ENCODE results near the gene CCDC85C. TPM values are rescaled to one million over a fixed set of nuclear protein-coding genes. Genes with fewer than 3 reads are reported as not detected.

CCDC85C gene
- total RNA-seq, 1 experiment from 2014 or later = 33.2 TPM

DNA sequence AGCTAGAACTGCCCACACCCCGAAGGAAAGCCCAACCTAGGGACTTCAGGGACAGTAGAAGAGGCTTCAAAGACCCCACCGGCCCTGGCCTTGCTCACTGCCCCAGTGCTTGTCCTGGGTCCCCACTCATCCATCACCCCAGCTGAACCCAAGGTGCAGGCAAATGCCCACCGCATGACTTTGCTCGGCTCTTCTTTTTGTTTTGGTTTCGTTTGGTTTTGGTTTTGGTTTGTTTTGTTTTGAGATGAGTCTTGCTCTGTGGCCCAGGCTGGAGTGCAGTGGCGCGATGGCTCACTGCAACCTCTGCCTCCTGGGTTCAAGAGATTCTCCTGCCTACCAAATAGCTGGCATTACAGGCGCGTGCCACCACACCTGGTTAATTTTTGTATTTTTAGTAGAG lies 9.0 kb downstream of the CCDC85C start:
- Histone ChIP-seq H2BK15ac (ENCODE audit: low read depth, low read length) (no peak overlapping the region), H3K79me2 (ENCODE audit: insufficient read depth, low read length) (peaks cover 2% of the 10 kb centered on the region; the same call in 1 of the 2 replicates), H3K56ac (ENCODE audit: insufficient read length, low read depth, low read length) (no peak overlapping the region), H3K27me3 (ENCODE audit: insufficient read depth, low read length) (no peaks in the 10 kb centered on the region), H2AK5ac (ENCODE audit: insufficient read length, low read length) (no peak overlapping the region), H4K5ac (ENCODE audit: insufficient read length, low read depth, low read length) (no peak overlapping the region), H2AFZ (ENCODE audit: low read length) (no peak overlapping the region), H4K20me1 (ENCODE audit: control insufficient read depth, insufficient read depth, insufficient read length) (no peaks in the 10 kb centered on the region), H2BK20ac (ENCODE audit: low read depth, low read length, poor library complexity, severe bottlenecking) (no peak overlapping the region), H2BK120ac (ENCODE audit: low read depth, low read length, poor library complexity, severe bottlenecking) (no peak overlapping the region), H3K23me2 (ENCODE audit: insufficient read length, low read depth, low read length, poor library complexity, severe bottlenecking) (no peaks in the 10 kb centered on the region), H3K18ac (ENCODE audit: insufficient read length, low read depth, low read length) (no peak overlapping the region), H3K23ac (ENCODE audit: insufficient read length, low read depth, low read length) (no peak overlapping the region), H2BK5ac (ENCODE audit: insufficient read length, low read length) (no peak overlapping the region), H3K4me2 (ENCODE audit: insufficient read depth, insufficient read length, low read length) (no peak overlapping the region), H3T11ph (ENCODE audit: low read length) (no peak overlapping the region), H3K4ac (ENCODE audit: low read depth, low read length) (no peak overlapping the region), H3K79me1 (ENCODE audit: insufficient read depth, low read depth, low read length, poor library complexity, severe bottlenecking) (no peaks in the 10 kb centered on the region), H3K14ac (ENCODE audit: insufficient read depth, low read length) (no peak overlapping the region), H2BK12ac (ENCODE audit: insufficient read length, low read depth, low read length) (no peak overlapping the region), H4K8ac (replicated peaks; ENCODE audit: insufficient read length, low read depth, low read length) (no peak overlapping the region), H3K9me3 (ENCODE audit: control insufficient read depth, low read depth, low read length) (no peaks in the 10 kb centered on the region), H3K9ac (ENCODE audit: extremely low read depth, insufficient read length, low read length) (no peak overlapping the region), H4K91ac (ENCODE audit: insufficient read length, low read depth, low read length) (no peak overlapping the region), H3K27ac (ENCODE audit: insufficient read length, low read depth, low read length) (no peak overlapping the region), H3K4me1 (ENCODE audit: insufficient read depth, low read length) (peaks cover 2% of the 10 kb centered on the region; the same call in 1 of the 2 replicates)
- TF ChIP-seq, protein P1, sequence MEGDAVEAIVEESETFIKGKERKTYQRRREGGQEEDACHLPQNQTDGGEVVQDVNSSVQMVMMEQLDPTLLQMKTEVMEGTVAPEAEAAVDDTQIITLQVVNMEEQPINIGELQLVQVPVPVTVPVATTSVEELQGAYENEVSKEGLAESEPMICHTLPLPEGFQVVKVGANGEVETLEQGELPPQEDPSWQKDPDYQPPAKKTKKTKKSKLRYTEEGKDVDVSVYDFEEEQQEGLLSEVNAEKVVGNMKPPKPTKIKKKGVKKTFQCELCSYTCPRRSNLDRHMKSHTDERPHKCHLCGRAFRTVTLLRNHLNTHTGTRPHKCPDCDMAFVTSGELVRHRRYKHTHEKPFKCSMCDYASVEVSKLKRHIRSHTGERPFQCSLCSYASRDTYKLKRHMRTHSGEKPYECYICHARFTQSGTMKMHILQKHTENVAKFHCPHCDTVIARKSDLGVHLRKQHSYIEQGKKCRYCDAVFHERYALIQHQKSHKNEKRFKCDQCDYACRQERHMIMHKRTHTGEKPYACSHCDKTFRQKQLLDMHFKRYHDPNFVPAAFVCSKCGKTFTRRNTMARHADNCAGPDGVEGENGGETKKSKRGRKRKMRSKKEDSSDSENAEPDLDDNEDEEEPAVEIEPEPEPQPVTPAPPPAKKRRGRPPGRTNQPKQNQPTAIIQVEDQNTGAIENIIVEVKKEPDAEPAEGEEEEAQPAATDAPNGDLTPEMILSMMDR (conservative IDR thresholded peaks at IDR 0.05) = no peak
- DNase-seq = no peak
- H3K9me3 Mint-ChIP-seq = no peaks in the 10 kb centered on the region
- H3K27ac Mint-ChIP-seq = no peak overlapping the region; a peak in 1 of 7 replicates
- no peaks in the 10 kb centered on the region; a peak in 1 of 7 replicates for H3K36me3 Mint-ChIP-seq (ENCODE audit: insufficient read depth in 1 of 3, low read depth in 3 of 3)
- peaks cover 23 to 67% of the 10 kb centered on the region in 2 experiments for H3K4me1 Mint-ChIP-seq
- H3K4me3 Mint-ChIP-seq = no peak overlapping the region
- no CpG with 5 or more reads among the region's 9 CpGs for WGBS (ENCODE audit: extremely low coverage, insufficient read length, low lambda C conversion rate)
- no peaks in the 10 kb centered on the region for H3K27me3 Mint-ChIP-seq (ENCODE audit: low read depth)
